Prostate gland (tissue), 2 donors: Measurements from ENCODE around the gene MEST.
"Not testable (repeated sequence)": the region's sequence is repeated elsewhere in the genome, so short reads cannot be mapped to it uniquely, and the experiment has no call there.

Source experiments
- POLR2A ChIP-seq: fragments of 450-650 bp; IDR thresholded peaks from one replicate; pipeline ENCODE4 v1.6.1; 2016; ENCODE audit warnings: antibody characterized with exemption, mild to moderate bottlenecking
- POLR2AphosphoS5 ChIP-seq: sonication (generic); formaldehyde crosslinking; IDR thresholded peaks from one replicate; pipeline ENCODE4 v1.6.1; 2017; ENCODE audit warnings: antibody characterized with exemption
- TF ChIP-seq, protein P1 (sequence below), 4 experiments: fragments of 200-600 bp in 2 of 4; fragments of 450-650 bp in 2 of 4; sonication (generic) in 2 of 4; IDR thresholded peaks; 1 replicate in 3 of 4; 2 replicates in 1 of 4; pipeline ENCODE4 v1.5.1; 2016 to 2019; ENCODE audit warnings: antibody characterized with exemption in 4 of 4, mild to moderate bottlenecking in 2 of 4, moderate library complexity in 2 of 4

DNA sequence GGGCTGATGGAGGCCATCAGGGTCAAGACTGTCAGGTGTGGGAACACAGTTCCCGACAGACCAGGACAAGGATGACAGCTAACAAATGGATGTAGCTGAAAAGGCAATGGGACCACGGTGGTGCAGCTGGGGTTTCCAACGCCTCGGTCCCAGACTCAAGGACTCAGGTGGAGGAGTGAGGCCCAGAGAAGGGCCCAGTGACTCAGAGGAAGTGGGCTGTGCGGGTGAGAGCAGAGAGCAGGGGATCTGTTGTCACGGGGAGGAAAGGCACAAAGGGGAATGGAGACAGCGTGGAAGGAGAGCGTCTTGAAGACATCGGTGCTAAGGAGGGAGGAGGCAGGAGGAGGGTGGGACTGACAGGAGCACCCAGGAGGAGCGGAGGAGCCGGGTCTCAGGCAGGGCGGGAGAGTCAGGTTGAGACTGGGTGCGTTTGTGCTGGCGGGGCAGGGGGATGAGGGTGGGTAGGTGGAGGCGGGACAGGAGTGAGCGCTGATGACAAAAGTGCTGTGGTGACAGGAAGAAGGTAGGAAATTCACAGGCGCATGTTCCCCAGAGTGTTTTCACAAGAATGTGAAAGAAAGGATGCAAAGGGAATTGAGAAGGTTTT lies 31.7 kb downstream of the MEST start:
- not testable (repeated sequence) for TF ChIP-seq POLR2AphosphoS5, POLR2A
- TF ChIP-seq, protein P1, sequence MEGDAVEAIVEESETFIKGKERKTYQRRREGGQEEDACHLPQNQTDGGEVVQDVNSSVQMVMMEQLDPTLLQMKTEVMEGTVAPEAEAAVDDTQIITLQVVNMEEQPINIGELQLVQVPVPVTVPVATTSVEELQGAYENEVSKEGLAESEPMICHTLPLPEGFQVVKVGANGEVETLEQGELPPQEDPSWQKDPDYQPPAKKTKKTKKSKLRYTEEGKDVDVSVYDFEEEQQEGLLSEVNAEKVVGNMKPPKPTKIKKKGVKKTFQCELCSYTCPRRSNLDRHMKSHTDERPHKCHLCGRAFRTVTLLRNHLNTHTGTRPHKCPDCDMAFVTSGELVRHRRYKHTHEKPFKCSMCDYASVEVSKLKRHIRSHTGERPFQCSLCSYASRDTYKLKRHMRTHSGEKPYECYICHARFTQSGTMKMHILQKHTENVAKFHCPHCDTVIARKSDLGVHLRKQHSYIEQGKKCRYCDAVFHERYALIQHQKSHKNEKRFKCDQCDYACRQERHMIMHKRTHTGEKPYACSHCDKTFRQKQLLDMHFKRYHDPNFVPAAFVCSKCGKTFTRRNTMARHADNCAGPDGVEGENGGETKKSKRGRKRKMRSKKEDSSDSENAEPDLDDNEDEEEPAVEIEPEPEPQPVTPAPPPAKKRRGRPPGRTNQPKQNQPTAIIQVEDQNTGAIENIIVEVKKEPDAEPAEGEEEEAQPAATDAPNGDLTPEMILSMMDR (IDR thresholded peaks at IDR 0.05): not testable (repeated sequence)
